Measurements from ENCODE around the gene AQP6.

The AQP6 gene

GRCh38 chr12:49972641-49973360 is at the start of gene AQP6:
Gene AQP6, plus strand, starts transcription at chr12:49972947. Its CDS starts 227 bp downstream, at chr12:49973174.
- DNase-seq (ENCODE audit: low spot score), result no peak

- DNase-seq (ENCODE audit: low spot score), result no peak
These were observed 49.6 kb upstream of the AQP6 start for GRCh38 chr12:49923035-49923644.

- no peak for DNase-seq (ENCODE audit: low spot score)
These were observed 48.7 kb upstream of the AQP6 start for GRCh38 chr12:49923880-49924556.

- no peak for DNase-seq (ENCODE audit: low spot score)
These were observed 48.0 kb upstream of the AQP6 start for GRCh38 chr12:49924628-49925246.

GRCh38 chr12:49925433-49926204 is 47.1 kb upstream of the AQP6 start:
- DNase-seq (ENCODE audit: low spot score), result no peak

- DNase-seq (ENCODE audit: low spot score), result no peak
These were observed 44.3 kb upstream of the AQP6 start for GRCh38 chr12:49928471-49928870.

GRCh38 chr12:49929581-49929980 is 43.2 kb upstream of the AQP6 start:
- no peak for DNase-seq (ENCODE audit: low spot score)

- DNase-seq (ENCODE audit: low spot score), result no peak
These were observed 42.0 kb upstream of the AQP6 start for GRCh38 chr12:49930515-49931288.

- DNase-seq (ENCODE audit: low spot score), result no peak
These were observed 40.7 kb upstream of the AQP6 start for GRCh38 chr12:49932023-49932422.

- no peak for DNase-seq (ENCODE audit: low spot score)
These were observed 40.1 kb upstream of the AQP6 start for GRCh38 chr12:49932533-49933130.

GRCh38 chr12:49933796-49934195 is 39.0 kb upstream of the AQP6 start:
- no peak for DNase-seq (ENCODE audit: low spot score)

GRCh38 chr12:49934505-49934904 is 38.2 kb upstream of the AQP6 start:
- no peak for DNase-seq (ENCODE audit: low spot score)

- DNase-seq (ENCODE audit: low spot score), result no peak
These were observed 35.8 kb upstream of the AQP6 start for GRCh38 chr12:49936925-49937324.

GRCh38 chr12:49937639-49938300 is 35.0 kb upstream of the AQP6 start:
- no peak for DNase-seq (ENCODE audit: low spot score)

GRCh38 chr12:49939307-49939706 is 33.4 kb upstream of the AQP6 start:
- no peak for DNase-seq (ENCODE audit: low spot score)

- DNase-seq (ENCODE audit: low spot score), result no peak
These were observed 33.0 kb upstream of the AQP6 start for GRCh38 chr12:49939707-49940106.

- DNase-seq (ENCODE audit: low spot score), result no peak
These were observed 30.9 kb upstream of the AQP6 start for GRCh38 chr12:49941556-49942511.

- DNase-seq (ENCODE audit: low spot score), result no peak
These were observed 30.2 kb upstream of the AQP6 start for GRCh38 chr12:49942512-49942893.
